HG02981 (cell line): Measurements from ENCODE around the gene PRKCA.

Experiments used
- ATAC-seq: cut with Tn5 transposase; IDR thresholded peaks from one replicate; pipeline ENCODE4 v1.9.1; 2021; ENCODE audit warnings: mild to moderate bottlenecking, moderate library complexity; ENCODE audit not compliant: unreplicated experiment

PRKCA gene

GRCh38 chr17:66751771-66752170, 449.4 kb downstream of the PRKCA start:
- ATAC-seq: no peak

GRCh38 chr17:66752411-66752810, 450.0 kb downstream of the PRKCA start:
- no peak for ATAC-seq

- no peak for ATAC-seq
Measured at GRCh38 chr17:66753126-66753920, 450.9 kb downstream of the PRKCA start.

GRCh38 chr17:66755101-66755943, 452.9 kb downstream of the PRKCA start:
- ATAC-seq: no peak

- ATAC-seq: no peak
Measured at GRCh38 chr17:66755944-66756290, 453.5 kb downstream of the PRKCA start.

GRCh38 chr17:66760324-66760723, 457.9 kb downstream of the PRKCA start:
- ATAC-seq: no peak

GRCh38 chr17:66762276-66762675, 459.9 kb downstream of the PRKCA start:
- no peak for ATAC-seq

GRCh38 chr17:66763056-66763455, 460.6 kb downstream of the PRKCA start:
- no peak for ATAC-seq

GRCh38 chr17:66764506-66764905, 462.1 kb downstream of the PRKCA start:
- no peak for ATAC-seq

GRCh38 chr17:66767154-66767933, 464.9 kb downstream of the PRKCA start:
- no peak for ATAC-seq

- ATAC-seq: no peak
Measured at GRCh38 chr17:66769911-66770310, 467.5 kb downstream of the PRKCA start.

GRCh38 chr17:66772148-66772812, 469.9 kb downstream of the PRKCA start:
- no peak for ATAC-seq

- no peak for ATAC-seq
Measured at GRCh38 chr17:66775271-66775670, 472.9 kb downstream of the PRKCA start.

GRCh38 chr17:66775881-66776400, 473.5 kb downstream of the PRKCA start:
- ATAC-seq: no peak

GRCh38 chr17:66776999-66777688, 474.7 kb downstream of the PRKCA start:
- ATAC-seq: no peak

GRCh38 chr17:66777689-66778225, 475.3 kb downstream of the PRKCA start:
- ATAC-seq: no peak

- ATAC-seq: no peak
Measured at GRCh38 chr17:66778531-66779236, 476.3 kb downstream of the PRKCA start.

- no peak for ATAC-seq
Measured at GRCh38 chr17:66779237-66779606, 476.8 kb downstream of the PRKCA start.

GRCh38 chr17:66781135-66781534, 478.7 kb downstream of the PRKCA start:
- ATAC-seq: no peak
